ENCODE data around the gene THOP1. TPM values are rescaled to one million over a fixed set of nuclear protein-coding genes. Genes with fewer than 3 reads are reported as not detected.
"Not testable (repeated sequence)": the region's sequence is repeated elsewhere in the genome, so short reads cannot be mapped to it uniquely, and the experiment has no call there.

THOP1 gene
- total RNA-seq, 1 experiment from 2014 or later: 308 TPM

GRCh38 chr19:2817237-2817829, 32.0 kb downstream of the THOP1 start:
- not testable (repeated sequence) for DNase-seq (ENCODE audit: low spot score)

- DNase-seq (ENCODE audit: low spot score): peak; percentile 93
Measured at GRCh38 chr19:2819540-2820111, 34.3 kb downstream of the THOP1 start, which contains the start of gene ZNF554. Gene ZNF554 (plus strand): TSS chr19:2819868. CDS start chr19:2820072, 204 bp downstream.

GRCh38 chr19:2820112-2820702, 34.9 kb downstream of the THOP1 start:
- DNase-seq (ENCODE audit: low spot score): no peak

GRCh38 chr19:2822846-2823245, 37.5 kb downstream of the THOP1 start:
- no peak for DNase-seq (ENCODE audit: low spot score)

- DNase-seq (ENCODE audit: low spot score): no peak
Measured at GRCh38 chr19:2823646-2824045, 38.3 kb downstream of the THOP1 start.

- no peak for DNase-seq (ENCODE audit: low spot score)
Measured at GRCh38 chr19:2824129-2824528, 38.8 kb downstream of the THOP1 start.

- no peak for DNase-seq (ENCODE audit: low spot score)
Measured at GRCh38 chr19:2827022-2827421, 41.7 kb downstream of the THOP1 start.

- DNase-seq (ENCODE audit: low spot score): no peak
Measured at GRCh38 chr19:2827840-2828489, 42.7 kb downstream of the THOP1 start.

- no peak for DNase-seq (ENCODE audit: low spot score)
Measured at GRCh38 chr19:2834294-2834871, 49.1 kb downstream of the THOP1 start.

GRCh38 chr19:2837430-2837829, 52.1 kb downstream of the THOP1 start:
- no peak for DNase-seq (ENCODE audit: low spot score)

GRCh38 chr19:2840794-2841791, 55.8 kb downstream of the THOP1 start, which contains the start of gene ZNF555:
Gene ZNF555 (plus strand): TSS chr19:2841475. CDS start chr19:2841573, 98 bp downstream.
- peak; percentile 97 for DNase-seq (ENCODE audit: low spot score)

GRCh38 chr19:2841855-2842574, 56.7 kb downstream of the THOP1 start:
- DNase-seq (ENCODE audit: low spot score): no peak

GRCh38 chr19:2845107-2845506, 59.8 kb downstream of the THOP1 start:
- DNase-seq (ENCODE audit: low spot score): no peak

GRCh38 chr19:2846180-2846894, 61.0 kb downstream of the THOP1 start:
- no peak for DNase-seq (ENCODE audit: low spot score)

- DNase-seq (ENCODE audit: low spot score): no peak
Measured at GRCh38 chr19:2847507-2847906, 62.2 kb downstream of the THOP1 start.

GRCh38 chr19:2848616-2849015, 63.3 kb downstream of the THOP1 start:
- no peak for DNase-seq (ENCODE audit: low spot score)

- DNase-seq (ENCODE audit: low spot score): no peak
Measured at GRCh38 chr19:2850256-2850925, 65.1 kb downstream of the THOP1 start.

- no peak for DNase-seq (ENCODE audit: low spot score)
Measured at GRCh38 chr19:2852598-2852997, 67.3 kb downstream of the THOP1 start.

- DNase-seq (ENCODE audit: low spot score): no peak
Measured at GRCh38 chr19:2853015-2853606, 67.8 kb downstream of the THOP1 start.

All from HT-29 (cell line).